Measurements from ENCODE around the gene MRPL33.

Gene MRPL33

GRCh38 chr2:27728081-27728858 lies 43.2 kb upstream of the MRPL33 start:
- no peak for TF ChIP-seq CTCF (IDR thresholded peaks at IDR 0.05; ENCODE audit: low read depth, low read length, missing control alignments)
- in situ Hi-C loops (cut with HindIII; ENCODE audit: low sequenced_read_pairs) = no loop called here
- DNase-seq (ENCODE audit: low read depth) = no peak
- H3K4me3 ChIP-seq (ENCODE audit: low read depth, low read length) = no peak overlapping the region

GRCh38 chr2:27729198-27729597 lies 42.3 kb upstream of the MRPL33 start:
- in situ Hi-C loops (cut with HindIII; ENCODE audit: low sequenced_read_pairs) = no loop called here
- peak; percentile 15 for DNase-seq (ENCODE audit: low read depth)

GRCh38 chr2:27729614-27730013 lies 41.9 kb upstream of the MRPL33 start:
- no peak for TF ChIP-seq CTCF (IDR thresholded peaks at IDR 0.05; ENCODE audit: low read depth, low read length, missing control alignments)
- no peak overlapping the region for H3K4me3 ChIP-seq (ENCODE audit: low read depth, low read length)
- no peak for DNase-seq (ENCODE audit: low read depth)
- in situ Hi-C loops (cut with HindIII; ENCODE audit: low sequenced_read_pairs) = no loop called here

More at GRCh38 chr2:27729198-27729597, 42.3 kb upstream of the MRPL33 start:
- no peak for TF ChIP-seq CTCF (IDR thresholded peaks at IDR 0.05; ENCODE audit: low read depth, low read length, missing control alignments)
- no peak overlapping the region for H3K4me3 ChIP-seq (ENCODE audit: low read depth, low read length)

DNA sequence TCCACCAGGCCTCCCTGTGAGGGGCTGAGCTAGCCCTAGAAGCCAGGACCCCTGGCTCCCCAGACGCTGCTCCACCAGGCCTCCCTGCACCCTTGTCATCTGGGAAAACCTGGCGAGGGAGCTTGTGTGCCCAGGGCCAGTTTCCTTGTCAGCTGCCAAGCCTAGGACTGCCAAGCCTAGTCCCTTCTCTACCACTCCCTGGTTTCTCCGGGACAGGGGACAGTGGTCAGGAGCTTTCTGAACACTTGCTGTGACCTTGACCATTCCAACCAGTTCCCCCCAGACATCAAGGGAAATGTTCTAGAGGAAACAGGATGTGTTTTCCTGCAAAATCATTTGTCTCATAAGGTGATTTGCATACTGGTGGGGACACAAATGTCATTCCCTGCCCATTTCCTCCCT lies 41.3 kb upstream of the MRPL33 start:
- TF ChIP-seq CTCF (IDR thresholded peaks at IDR 0.05; ENCODE audit: low read depth, low read length, missing control alignments) = no peak
- no peak overlapping the region for H3K4me3 ChIP-seq (ENCODE audit: low read depth, low read length)
- DNase-seq (ENCODE audit: low read depth) = no peak
- in situ Hi-C loops (cut with HindIII; ENCODE audit: low sequenced_read_pairs) = no loop called here

- no peak overlapping the region for H3K4me3 ChIP-seq (ENCODE audit: low read depth, low read length)
- no peak for TF ChIP-seq CTCF (IDR thresholded peaks at IDR 0.05; ENCODE audit: low read depth, low read length, missing control alignments)
- no peak for DNase-seq (ENCODE audit: low read depth)
- in situ Hi-C loops (cut with HindIII; ENCODE audit: low sequenced_read_pairs) = no loop called here
Measured at GRCh38 chr2:27730980-27731691, 40.4 kb upstream of the MRPL33 start.

DNA sequence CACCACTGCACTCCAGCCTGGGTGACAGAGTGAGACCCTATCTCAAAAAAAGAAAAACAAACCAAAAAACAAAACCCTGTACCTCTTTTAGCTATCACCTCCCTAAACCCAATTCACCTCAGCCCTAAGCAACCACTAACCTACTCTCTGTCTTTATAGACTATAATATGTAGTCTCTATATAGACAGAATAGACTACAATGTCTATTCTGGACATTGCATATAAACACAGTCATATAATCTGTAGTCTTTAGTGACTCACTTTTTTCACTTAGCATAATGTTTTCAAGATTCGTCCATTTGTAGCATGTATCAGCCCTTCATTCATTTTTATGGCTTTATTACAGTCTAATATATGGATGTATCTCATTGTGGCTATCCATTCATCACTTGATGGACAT lies 37.2 kb upstream of the MRPL33 start:
- TF ChIP-seq CTCF (IDR thresholded peaks at IDR 0.05; ENCODE audit: low read depth, low read length, missing control alignments) = no peak
- in situ Hi-C loops (cut with HindIII; ENCODE audit: low sequenced_read_pairs) = no loop called here
- DNase-seq (ENCODE audit: low read depth) = no peak
- no peak overlapping the region for H3K4me3 ChIP-seq (ENCODE audit: low read depth, low read length)

All from astrocyte of the cerebellum (primary cell).